Activated CD4-positive, alpha-beta memory T cell treated with anti-CD3 and anti-CD28 coated beads, Interleukin-2, amount 10 ng/mL, durations not matched to agents 7 days and 5 days (primary cell): ENCODE measurements around the gene FER. TPM values are rescaled to one million over a fixed set of nuclear protein-coding genes. Genes with fewer than 3 reads are reported as not detected.

Experiments
- CTCF ChIA-PET: fragments of 350-600 bp; sonication (Branson Sonifier 250); formaldehyde crosslinking; loops from one replicate; lab custom pipeline; 2021; ENCODE audit warnings: antibody characterized with exemption, inconsistent platforms; lab: Charles Lee
- POLR2A ChIA-PET: fragments of 350-600 bp; sonication (Branson Sonifier 250); formaldehyde crosslinking; loops from one replicate; lab custom pipeline; 2021; ENCODE audit warnings: antibody characterized with exemption; lab: Charles Lee
- DNase-seq: peaks from one replicate; pipeline ENCODE4 v3.0.0-alpha.2; 2020
- H3K27ac Mint-ChIP-seq: one replicate; pipeline ENCODE4 v1.8.0; 2021; ENCODE audit warnings: mild to moderate bottlenecking, mixed read lengths
- H3K27me3 Mint-ChIP-seq: one replicate; pipeline ENCODE4 v1.8.0; 2021; ENCODE audit warnings: mixed read lengths
- H3K36me3 Mint-ChIP-seq: one replicate; pipeline ENCODE4 v1.8.0; 2021; ENCODE audit warnings: low read depth, mixed read lengths
- H3K4me1 Mint-ChIP-seq: one replicate; pipeline ENCODE4 v1.8.0; 2021; ENCODE audit warnings: mixed read lengths
- H3K4me3 Mint-ChIP-seq: one replicate; pipeline ENCODE4 v1.8.0; 2021; ENCODE audit warnings: mild to moderate bottlenecking, mixed read lengths
- H3K9me3 Mint-ChIP-seq: one replicate; pipeline ENCODE4 v1.8.0; 2021; ENCODE audit warnings: mixed read lengths
- total RNA-seq, 2 experiments: library from RNA; stranded (reverse); gene quantifications; one replicate each; pipeline ENCODE4 v1.2.3, GENCODE V29; 2021

The FER gene
- total RNA-seq, 2 experiments from 2014 or later = 6.0 to 7.8 TPM

DNA sequence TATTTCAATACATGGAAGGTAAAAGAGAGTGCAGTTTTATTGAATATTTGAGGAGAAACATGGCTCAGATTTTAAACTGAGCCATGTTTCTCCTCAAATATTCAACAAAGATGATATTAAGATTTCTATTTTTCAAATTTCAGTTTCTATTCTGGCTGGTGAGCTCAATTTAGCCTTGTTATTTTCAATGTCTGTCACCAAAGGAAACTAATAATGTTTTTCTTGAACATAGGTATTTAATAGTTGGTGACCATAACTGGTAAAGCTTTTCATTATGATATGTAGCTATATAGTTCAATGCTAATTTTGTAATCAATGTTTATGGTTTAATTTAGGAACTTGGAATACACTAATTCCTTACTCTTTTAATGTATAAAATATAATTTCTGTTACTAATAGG, 177.4 kb downstream of the FER start:
- Mint-ChIP-seq H3K4me3 (no peak overlapping the region), H3K27me3 (no peaks in the 10 kb centered on the region), H3K36me3 (no peaks in the 10 kb centered on the region), H3K27ac (no peak overlapping the region), H3K9me3 (no peaks in the 10 kb centered on the region), H3K4me1 (no peaks in the 10 kb centered on the region)
- DNase-seq = no peak
- ChIA-PET CTCF (no interaction called here), POLR2A (no interaction called here)

DNA sequence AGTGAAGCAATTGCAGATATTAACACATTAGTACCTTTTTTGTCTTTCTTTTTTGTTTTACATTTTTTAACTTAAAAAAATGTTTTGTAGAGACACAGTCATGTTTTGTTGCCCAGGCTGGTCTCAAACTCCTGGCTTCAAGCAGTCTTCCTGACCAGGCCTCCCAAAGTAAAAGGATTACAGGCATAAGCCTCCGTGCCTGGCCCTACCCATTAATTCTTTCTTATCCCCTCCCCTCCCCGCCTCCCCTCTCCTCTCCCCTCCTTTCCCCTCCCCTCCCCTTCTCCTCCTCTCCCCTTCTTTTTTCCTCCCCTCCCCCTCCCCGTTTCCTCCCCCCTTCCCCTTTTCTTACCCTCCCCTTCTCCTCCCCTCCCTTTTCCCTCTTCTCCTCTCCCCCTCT, 182.4 kb downstream of the FER start:
- no peaks in the 10 kb centered on the region for H3K9me3 Mint-ChIP-seq
- ChIA-PET POLR2A (no interaction called here), CTCF (no interaction called here)

DNA sequence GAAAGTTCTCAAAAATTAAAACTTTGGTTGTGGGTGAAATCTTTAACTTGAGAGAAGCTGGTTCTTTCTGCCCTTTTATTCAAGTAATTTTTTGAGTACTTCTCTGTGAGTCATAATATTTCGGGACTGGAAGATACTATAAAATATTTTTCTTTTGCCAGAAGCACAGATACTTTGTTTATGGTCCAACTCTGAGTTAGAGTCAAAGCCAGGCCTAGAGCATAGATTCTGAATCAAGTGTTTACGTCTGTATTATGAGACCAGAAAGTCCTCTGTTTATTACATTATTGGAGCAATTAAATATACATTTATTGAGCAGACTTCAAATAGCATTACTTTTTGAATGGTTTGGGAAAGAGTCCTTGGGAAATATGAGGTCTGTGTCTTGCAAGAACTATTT, 187.9 kb downstream of the FER start:
- no peak for DNase-seq
- Mint-ChIP-seq H3K36me3 (peaks cover 2% of the 10 kb centered on the region), H3K9me3 (no peaks in the 10 kb centered on the region), H3K4me1 (no peaks in the 10 kb centered on the region), H3K4me3 (no peak overlapping the region), H3K27me3 (no peaks in the 10 kb centered on the region), H3K27ac (no peak overlapping the region)
- CTCF ChIA-PET = no interaction called here
- POLR2A ChIA-PET = no interaction called here

More for the DNA sequence above, 182.4 kb downstream of the FER start:
- peaks cover 2% of the 10 kb centered on the region for H3K36me3 Mint-ChIP-seq
- H3K27ac Mint-ChIP-seq = no peak overlapping the region
- no peak overlapping the region for H3K4me3 Mint-ChIP-seq
- H3K4me1 Mint-ChIP-seq = no peaks in the 10 kb centered on the region
- DNase-seq = no peak
- H3K27me3 Mint-ChIP-seq = no peaks in the 10 kb centered on the region

DNA sequence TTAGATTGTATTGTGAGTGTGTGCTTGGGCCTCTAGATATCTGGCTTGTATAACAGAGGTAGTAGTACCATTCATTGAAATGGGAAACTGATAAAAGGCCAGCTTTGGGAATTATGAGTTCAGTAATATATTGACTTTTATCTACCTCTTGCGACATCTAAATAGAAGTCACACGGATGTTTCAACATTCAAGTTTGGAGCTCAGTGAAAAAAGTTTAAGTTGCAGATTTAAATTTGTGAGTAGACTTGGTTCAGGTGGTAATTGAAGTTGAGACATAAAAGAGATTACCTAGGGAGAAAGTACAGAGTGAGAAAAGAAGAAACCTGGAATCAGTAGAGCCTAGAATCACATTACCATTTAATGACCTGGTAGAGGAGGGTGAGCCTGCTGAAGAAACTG, 189.5 kb downstream of the FER start:
- Mint-ChIP-seq H3K4me3 (no peak overlapping the region), H3K4me1 (no peaks in the 10 kb centered on the region), H3K27ac (no peak overlapping the region), H3K27me3 (no peaks in the 10 kb centered on the region), H3K36me3 (peaks cover under 1% of the 10 kb centered on the region), H3K9me3 (no peaks in the 10 kb centered on the region)
- DNase-seq = no peak
- POLR2A ChIA-PET = no interaction called here
- CTCF ChIA-PET = no interaction called here

GRCh38 chr5:108940506-108940905, 192.8 kb downstream of the FER start:
- no peaks in the 10 kb centered on the region for H3K9me3 Mint-ChIP-seq
- CTCF ChIA-PET = no interaction called here
- no peak for DNase-seq
- H3K4me1 Mint-ChIP-seq = no peaks in the 10 kb centered on the region
- H3K4me3 Mint-ChIP-seq = no peak overlapping the region
- POLR2A ChIA-PET = no interaction called here
- no peak overlapping the region for H3K27ac Mint-ChIP-seq
- no peaks in the 10 kb centered on the region for H3K36me3 Mint-ChIP-seq
- no peaks in the 10 kb centered on the region for H3K27me3 Mint-ChIP-seq

DNA sequence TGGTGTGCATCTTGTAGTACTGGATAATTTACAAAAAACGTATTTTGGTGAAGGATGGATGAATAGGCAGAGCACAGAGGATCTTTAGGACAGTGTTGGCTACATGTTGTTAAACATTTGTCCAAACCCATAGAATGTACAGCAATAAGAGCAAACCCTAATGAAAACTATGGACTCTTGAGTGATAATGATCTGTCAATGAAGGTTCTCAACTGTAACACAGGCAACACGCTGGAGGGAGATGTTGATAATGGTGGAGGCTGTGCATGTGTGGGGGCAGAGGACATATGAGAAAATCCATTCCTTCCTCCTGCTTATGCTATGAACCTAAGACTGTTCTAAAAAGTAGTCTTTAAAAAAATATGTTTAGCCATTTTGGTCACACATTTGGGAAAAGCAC, 194.0 kb downstream of the FER start:
- POLR2A ChIA-PET = no interaction called here
- no peaks in the 10 kb centered on the region for H3K36me3 Mint-ChIP-seq

GRCh38 chr5:108942701-108943100, 195.0 kb downstream of the FER start:
- DNase-seq = no peak
- no peak overlapping the region for H3K4me3 Mint-ChIP-seq
- no peak overlapping the region for H3K27ac Mint-ChIP-seq
- ChIA-PET CTCF (no interaction called here), POLR2A (no interaction called here)
- H3K4me1 Mint-ChIP-seq = no peaks in the 10 kb centered on the region
- H3K9me3 Mint-ChIP-seq = no peaks in the 10 kb centered on the region
- no peaks in the 10 kb centered on the region for H3K27me3 Mint-ChIP-seq
- no peaks in the 10 kb centered on the region for H3K36me3 Mint-ChIP-seq

More for the DNA sequence above, 194.0 kb downstream of the FER start:
- Mint-ChIP-seq H3K27me3 (no peaks in the 10 kb centered on the region), H3K4me3 (no peak overlapping the region), H3K9me3 (no peaks in the 10 kb centered on the region), H3K4me1 (no peaks in the 10 kb centered on the region), H3K27ac (no peak overlapping the region)
- no peak for DNase-seq
- CTCF ChIA-PET = no interaction called here

- Mint-ChIP-seq H3K27ac (no peak overlapping the region), H3K9me3 (no peaks in the 10 kb centered on the region), H3K27me3 (no peaks in the 10 kb centered on the region), H3K36me3 (no peaks in the 10 kb centered on the region), H3K4me1 (no peaks in the 10 kb centered on the region), H3K4me3 (no peak overlapping the region)
- ChIA-PET POLR2A (no interaction called here), CTCF (no interaction called here)
- DNase-seq = no peak
Observed at GRCh38 chr5:108945094-108945493, 197.4 kb downstream of the FER start.

- Mint-ChIP-seq H3K9me3 (no peaks in the 10 kb centered on the region), H3K27ac (no peak overlapping the region), H3K36me3 (no peaks in the 10 kb centered on the region), H3K4me3 (no peak overlapping the region), H3K4me1 (no peaks in the 10 kb centered on the region), H3K27me3 (no peaks in the 10 kb centered on the region)
- DNase-seq = no peak
- POLR2A ChIA-PET = no interaction called here
- CTCF ChIA-PET = no interaction called here
Observed at GRCh38 chr5:108946008-108946407, 198.3 kb downstream of the FER start.

- no peak for DNase-seq
- Mint-ChIP-seq H3K4me1 (no peaks in the 10 kb centered on the region), H3K27ac (no peak overlapping the region), H3K4me3 (no peak overlapping the region), H3K36me3 (no peaks in the 10 kb centered on the region), H3K9me3 (no peaks in the 10 kb centered on the region), H3K27me3 (no peaks in the 10 kb centered on the region)
- ChIA-PET POLR2A (no interaction called here), CTCF (interaction anchor here (1.5 kb wide), 1 partner anchor 305 kb away, joined by 3 read pairs; no protein-coding TSS in a partner anchor)
Observed at GRCh38 chr5:108947164-108947563, 199.5 kb downstream of the FER start.

DNA sequence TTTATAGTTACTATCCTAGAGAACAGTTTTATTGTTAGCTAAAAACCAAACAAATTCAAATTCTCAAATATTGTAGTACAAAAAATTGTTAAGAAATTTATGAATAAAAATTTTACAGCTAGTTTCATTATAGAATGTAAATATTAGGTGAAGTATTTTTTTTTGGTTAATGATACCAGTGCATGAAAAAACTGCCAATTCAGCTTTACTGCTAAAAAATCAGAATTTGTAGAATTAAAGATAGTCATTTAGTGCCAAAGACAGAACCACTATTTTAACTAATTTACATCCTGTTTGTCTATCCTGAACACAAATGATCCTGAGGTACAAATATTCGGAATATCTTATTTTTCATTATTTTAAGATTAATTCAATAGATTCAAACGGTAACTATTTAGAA, 202.6 kb downstream of the FER start:
- no peaks in the 10 kb centered on the region for H3K9me3 Mint-ChIP-seq
- no peaks in the 10 kb centered on the region for H3K27me3 Mint-ChIP-seq
- no peak overlapping the region for H3K27ac Mint-ChIP-seq
- CTCF ChIA-PET = no interaction called here
- H3K4me3 Mint-ChIP-seq = no peak overlapping the region
- no peaks in the 10 kb centered on the region for H3K4me1 Mint-ChIP-seq
- POLR2A ChIA-PET = no interaction called here
- no peak for DNase-seq
- H3K36me3 Mint-ChIP-seq = no peaks in the 10 kb centered on the region

GRCh38 chr5:108953940-108954339, 206.2 kb downstream of the FER start:
- ChIA-PET CTCF (no interaction called here), POLR2A (no interaction called here)
- Mint-ChIP-seq H3K4me3 (no peak overlapping the region), H3K4me1 (no peaks in the 10 kb centered on the region), H3K9me3 (no peaks in the 10 kb centered on the region), H3K36me3 (no peaks in the 10 kb centered on the region), H3K27me3 (no peaks in the 10 kb centered on the region), H3K27ac (no peak overlapping the region)
- DNase-seq = no peak

DNA sequence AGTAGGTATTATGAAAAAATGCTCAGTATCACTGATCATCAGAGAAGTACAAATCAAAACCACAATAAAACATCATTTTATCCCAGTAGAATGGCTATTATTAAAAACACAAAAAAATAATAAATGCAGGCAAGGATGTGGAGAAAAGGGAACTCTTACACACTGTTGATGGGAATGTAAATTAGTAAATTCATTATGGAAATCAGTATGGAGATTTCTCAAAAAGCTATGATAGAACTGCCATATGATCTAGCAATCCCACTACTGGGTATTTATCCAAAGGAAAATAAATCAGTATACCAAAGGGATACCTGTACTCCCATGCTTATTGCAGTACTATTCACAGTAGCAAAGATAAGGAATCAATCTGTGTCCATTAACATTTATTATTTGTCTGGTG, 209.6 kb downstream of the FER start:
- Mint-ChIP-seq H3K4me1 (no peaks in the 10 kb centered on the region), H3K4me3 (no peak overlapping the region)
- CTCF ChIA-PET = no interaction called here

GRCh38 chr5:108966910-108967309, 219.2 kb downstream of the FER start:
- DNase-seq = no peak
- peaks cover 2% of the 10 kb centered on the region for H3K36me3 Mint-ChIP-seq
- no peak overlapping the region for H3K4me3 Mint-ChIP-seq
- no peak overlapping the region for H3K27ac Mint-ChIP-seq
- H3K4me1 Mint-ChIP-seq = no peaks in the 10 kb centered on the region
- POLR2A ChIA-PET = no interaction called here
- H3K9me3 Mint-ChIP-seq = peaks cover 5% of the 10 kb centered on the region
- CTCF ChIA-PET = interaction anchor here (0.7 kb wide), 1 partner anchor 1082 kb away, joined by 4 read pairs; no protein-coding TSS in a partner anchor
- no peaks in the 10 kb centered on the region for H3K27me3 Mint-ChIP-seq

More for the DNA sequence above, 209.6 kb downstream of the FER start:
- H3K27ac Mint-ChIP-seq = no peak overlapping the region
- DNase-seq = no peak
- no peaks in the 10 kb centered on the region for H3K36me3 Mint-ChIP-seq
- POLR2A ChIA-PET = no interaction called here
- H3K9me3 Mint-ChIP-seq = no peaks in the 10 kb centered on the region
- H3K27me3 Mint-ChIP-seq = no peaks in the 10 kb centered on the region
